Measurements from ENCODE around the gene ARF1.

Gene ARF1

DNA sequence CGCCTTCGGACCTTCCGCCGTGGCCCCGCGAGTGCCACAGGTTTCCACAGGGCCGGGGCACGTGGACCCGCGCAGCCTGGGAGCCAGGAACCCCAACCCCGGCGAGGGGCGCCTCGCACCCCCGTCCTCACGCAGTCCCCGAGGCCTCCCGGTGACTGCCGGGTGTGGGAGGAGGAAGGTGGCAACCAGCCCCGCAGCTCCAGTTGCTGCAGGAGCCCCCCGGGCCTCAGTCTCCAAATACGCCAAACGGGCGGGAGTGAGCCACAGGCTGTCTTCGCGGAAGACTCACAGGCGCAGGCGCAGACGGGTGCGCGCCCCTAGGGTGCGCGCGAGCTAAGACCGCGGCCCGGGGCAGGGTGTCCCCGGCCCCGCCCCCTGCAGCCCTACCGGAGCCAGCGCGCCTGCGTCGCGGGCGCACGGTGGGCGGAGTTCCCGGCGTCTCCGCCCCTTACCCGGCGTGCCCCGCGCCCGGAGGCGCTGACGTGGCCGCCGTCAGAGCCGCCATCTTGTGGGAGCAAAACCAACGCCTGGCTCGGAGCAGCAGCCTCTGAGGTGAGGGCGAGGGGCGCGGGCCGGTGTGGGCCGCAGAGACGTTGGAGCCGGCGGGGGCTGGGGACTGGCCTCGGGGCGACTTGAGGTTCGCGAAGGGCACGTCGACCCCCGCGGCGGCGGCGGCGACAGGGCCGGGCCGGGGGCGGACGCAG is at the start of gene ARF1:
Gene ARF1 (plus strand): TSS at position 495 of the 704 bp plus-strand sequence. CDS start 14,407 bp downstream, outside the sequence.
- DNase-seq (ENCODE audit: low read depth): peak; percentile 93

DNA sequence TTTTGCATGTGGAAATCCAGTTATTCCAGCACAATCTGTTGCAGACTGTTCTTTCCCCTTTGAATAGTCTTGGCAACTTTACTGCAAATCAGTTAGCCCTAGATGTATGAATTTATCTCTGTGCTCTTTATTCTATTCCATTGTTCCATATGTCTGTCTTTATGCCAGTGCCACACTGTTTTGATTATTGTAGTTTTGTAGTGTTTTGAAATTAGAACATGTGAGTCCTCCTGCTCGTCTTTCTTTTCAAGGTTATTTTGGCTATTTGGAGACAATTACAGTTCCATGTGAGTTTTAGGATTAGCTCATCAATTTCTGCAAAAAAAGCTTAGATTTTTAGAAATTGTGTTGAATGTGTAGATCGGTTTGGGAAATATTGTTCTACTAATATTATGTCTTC is 49.1 kb upstream of the ARF1 start:
- no peak for DNase-seq (ENCODE audit: low read depth)

DNA sequence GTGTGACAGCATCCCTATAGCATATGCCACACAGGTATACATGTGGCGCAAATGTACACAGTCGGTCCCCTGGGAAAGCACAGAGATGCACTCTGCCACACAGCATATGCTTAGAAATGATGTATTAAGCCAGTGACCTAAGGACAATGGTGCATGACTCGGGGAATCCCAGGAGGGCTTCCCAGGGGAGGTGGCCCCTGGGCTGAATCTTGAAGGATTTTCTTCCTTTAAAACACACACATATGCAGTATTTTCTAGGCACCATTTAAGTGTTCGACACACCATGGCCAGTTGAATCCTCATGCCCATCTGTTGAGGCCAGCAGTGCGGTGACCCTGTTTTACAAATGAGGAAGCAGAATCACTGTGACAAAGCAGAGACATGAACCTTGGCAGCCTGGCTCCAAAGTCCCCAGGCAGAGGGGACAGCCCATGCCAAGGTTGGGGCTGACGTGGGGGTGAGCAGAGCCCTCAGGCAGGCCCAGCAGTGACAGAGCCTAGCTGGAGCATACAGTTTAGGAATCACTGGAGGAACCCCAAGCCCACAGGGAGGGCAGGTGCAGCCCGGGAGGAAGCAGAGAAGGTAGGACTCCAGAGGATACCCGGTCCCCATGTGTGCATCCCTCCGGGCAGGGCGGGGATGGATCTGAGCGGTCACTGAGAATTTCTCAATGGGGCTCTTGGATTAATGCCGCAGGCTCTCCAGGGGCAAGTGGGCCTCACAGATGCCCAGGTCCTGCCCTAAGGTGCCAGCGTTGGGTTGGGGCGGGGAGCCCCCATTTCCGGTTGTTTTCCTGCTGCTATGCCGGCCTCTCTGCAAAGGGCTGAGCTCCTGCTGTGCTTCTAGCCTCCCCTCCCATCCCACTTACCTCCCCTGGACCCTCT is 47.3 kb upstream of the ARF1 start:
- no peak for DNase-seq (ENCODE audit: low read depth)

DNA sequence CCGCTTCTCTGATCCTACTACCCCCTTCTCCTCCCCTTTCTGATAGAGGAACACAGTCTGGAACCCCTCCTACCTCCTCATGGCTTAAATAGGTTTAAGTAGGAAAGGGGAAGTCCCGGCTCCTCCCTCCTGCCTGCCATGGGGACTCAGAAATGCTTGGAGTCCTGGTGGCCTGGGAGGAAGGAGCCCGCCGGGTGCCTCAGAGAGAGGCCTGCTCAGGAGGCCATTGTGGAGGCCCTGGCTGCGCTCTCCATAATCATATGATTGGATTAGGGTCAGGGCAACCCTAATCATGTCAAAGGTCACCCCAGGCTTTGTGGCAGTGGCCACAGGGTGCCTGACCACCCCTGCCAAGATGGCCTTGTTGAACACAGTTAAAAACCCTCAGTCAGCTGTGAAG is 46.7 kb upstream of the ARF1 start:
- DNase-seq (ENCODE audit: low read depth): no peak

GRCh38 chr1:228036701-228037231 is 45.7 kb upstream of the ARF1 start:
- DNase-seq (ENCODE audit: low read depth): no peak

GRCh38 chr1:228037401-228038386 is 44.8 kb upstream of the ARF1 start:
- peak; percentile 8 for DNase-seq (ENCODE audit: low read depth)

DNA sequence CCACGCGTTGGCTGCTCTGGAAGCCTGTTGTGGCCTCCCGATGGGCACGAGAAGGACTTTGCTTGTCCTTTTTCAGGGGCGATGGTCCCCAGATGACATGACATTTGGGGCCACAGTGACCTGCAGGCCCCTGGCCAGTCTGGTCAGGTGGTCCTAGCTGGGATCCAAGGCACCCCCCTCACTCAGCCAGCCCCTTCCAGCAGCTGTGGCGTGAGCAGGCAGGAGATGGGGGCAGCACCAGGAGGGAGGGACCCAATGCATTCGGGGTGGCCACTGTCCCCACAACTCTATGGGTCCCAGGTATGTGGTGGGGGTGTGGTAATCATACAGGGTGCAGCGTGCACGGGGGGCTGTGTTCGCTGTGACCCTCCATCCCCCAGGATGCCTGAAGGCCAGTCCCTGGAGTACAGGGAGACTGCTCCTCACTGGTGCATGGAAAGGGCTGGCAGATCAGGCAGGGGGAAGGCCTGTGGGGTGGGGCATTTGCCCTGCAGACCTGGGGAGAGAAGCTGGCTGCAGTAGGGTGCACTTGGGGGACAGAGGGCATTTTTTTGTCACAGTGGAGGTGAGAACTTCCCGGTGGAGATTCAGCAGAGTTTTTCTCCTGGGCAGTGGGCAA is 44.0 kb upstream of the ARF1 start:
- no peak for DNase-seq (ENCODE audit: low read depth)

DNA sequence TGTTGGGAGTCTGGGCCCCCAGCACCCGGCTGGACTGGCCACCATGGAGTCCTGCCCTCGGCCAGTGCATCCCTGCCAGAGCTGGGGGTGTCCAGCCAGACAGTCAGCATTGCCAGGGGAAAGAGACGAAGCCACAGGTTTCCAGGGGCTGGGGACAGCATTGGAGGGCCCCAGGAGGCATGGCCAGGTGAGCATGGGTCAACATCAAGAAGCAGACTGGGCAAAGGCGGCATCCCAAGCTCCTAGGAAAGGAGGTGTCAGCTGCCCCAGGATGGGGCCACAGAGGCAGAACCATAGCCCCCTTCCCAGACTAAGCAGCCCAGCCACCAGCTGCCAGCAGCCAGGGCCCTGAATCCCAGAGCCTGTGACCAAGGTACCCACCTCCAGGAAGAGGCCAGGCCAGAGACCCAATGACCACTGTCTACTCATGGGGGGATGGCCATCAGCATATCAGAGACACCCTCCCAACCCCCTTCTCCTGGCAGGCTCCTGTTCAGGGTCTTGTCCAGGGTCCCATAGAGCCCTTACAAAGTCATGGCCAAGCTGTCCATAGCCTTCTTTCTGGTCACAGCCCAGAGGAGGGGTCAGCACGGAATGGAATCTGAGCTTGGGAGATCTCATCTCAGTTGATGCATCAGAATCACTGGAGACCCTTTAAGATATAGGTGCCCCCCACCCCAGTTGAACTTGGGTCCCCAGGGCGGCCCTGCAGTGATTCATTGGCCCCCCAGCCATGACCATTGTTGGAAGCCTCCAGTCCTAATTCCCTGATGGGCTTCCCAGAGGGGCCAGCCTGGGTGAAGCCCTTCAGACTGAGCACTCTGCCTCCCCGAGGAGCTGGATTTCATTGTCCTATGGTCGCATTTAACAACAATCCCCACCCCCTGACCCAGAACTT is 43.3 kb upstream of the ARF1 start:
- DNase-seq (ENCODE audit: low read depth): no peak

GRCh38 chr1:228039986-228040385 is 42.5 kb upstream of the ARF1 start:
- no peak for DNase-seq (ENCODE audit: low read depth)

GRCh38 chr1:228041316-228041715 is 41.2 kb upstream of the ARF1 start:
- no peak for DNase-seq (ENCODE audit: low read depth)

- no peak for DNase-seq (ENCODE audit: low read depth)
Observed at GRCh38 chr1:228042508-228042907, 40.0 kb upstream of the ARF1 start.

- no peak for DNase-seq (ENCODE audit: low read depth)
Observed at GRCh38 chr1:228043281-228043848, 39.1 kb upstream of the ARF1 start.

GRCh38 chr1:228044961-228045360 is 37.5 kb upstream of the ARF1 start:
- no peak for DNase-seq (ENCODE audit: low read depth)

- no peak for DNase-seq (ENCODE audit: low read depth)
Observed at GRCh38 chr1:228045405-228045804, 37.1 kb upstream of the ARF1 start.

- DNase-seq (ENCODE audit: low read depth): no peak
Observed at GRCh38 chr1:228045871-228046270, 36.6 kb upstream of the ARF1 start.

DNA sequence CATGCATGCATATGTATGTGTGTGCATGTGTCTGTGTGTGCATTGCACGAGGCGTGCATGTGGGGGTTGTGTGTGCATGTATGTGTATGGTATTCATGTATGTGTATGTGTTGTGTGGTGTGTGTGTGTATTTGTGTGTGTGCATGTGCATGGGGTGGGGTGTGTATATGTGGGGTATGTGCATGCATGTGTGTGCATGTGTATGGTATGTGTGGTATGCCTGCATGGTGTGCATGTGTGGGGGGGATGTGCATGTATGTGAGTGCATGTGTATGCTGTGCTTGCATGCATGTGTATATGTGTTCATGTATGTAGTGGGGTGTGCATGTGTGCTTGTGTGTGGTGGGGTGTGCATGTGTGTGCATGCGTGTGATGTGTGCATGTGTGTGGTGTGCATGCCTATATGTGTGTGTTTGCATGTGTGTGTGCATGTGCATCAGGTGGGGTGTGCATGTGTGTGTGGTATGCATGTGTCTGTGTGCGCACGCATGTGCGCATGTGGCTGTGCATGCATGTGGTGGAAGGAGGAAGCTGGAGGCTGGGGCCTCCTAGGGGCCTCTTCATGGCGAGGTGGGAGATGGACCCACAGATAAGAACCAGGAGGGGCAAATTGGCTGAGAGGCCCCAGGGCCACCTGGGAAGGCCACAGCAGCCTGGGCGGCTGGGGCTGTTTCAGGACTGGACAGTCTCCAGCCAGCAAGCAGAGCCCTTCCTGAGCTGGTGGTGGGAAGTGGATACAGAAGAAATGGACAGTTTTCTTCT is 35.9 kb upstream of the ARF1 start:
- no peak for DNase-seq (ENCODE audit: low read depth)

DNA sequence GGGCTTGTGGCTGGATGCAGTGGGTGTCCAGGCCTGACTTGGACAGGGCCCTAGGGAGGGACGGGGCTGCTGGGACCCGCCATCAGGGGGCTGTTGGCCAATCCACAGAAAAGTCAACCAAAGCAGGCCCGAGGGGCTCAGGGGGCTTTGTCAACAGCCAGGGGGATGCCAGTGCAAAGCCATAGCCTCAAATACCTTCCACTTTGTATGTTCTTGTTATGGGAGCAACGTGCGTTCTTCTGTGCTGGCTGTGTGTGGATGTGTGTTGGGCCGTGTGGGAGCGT is 35.4 kb upstream of the ARF1 start:
- no peak for DNase-seq (ENCODE audit: low read depth)

- no peak for DNase-seq (ENCODE audit: low read depth)
Observed at GRCh38 chr1:228048120-228048519, 34.4 kb upstream of the ARF1 start.

DNA sequence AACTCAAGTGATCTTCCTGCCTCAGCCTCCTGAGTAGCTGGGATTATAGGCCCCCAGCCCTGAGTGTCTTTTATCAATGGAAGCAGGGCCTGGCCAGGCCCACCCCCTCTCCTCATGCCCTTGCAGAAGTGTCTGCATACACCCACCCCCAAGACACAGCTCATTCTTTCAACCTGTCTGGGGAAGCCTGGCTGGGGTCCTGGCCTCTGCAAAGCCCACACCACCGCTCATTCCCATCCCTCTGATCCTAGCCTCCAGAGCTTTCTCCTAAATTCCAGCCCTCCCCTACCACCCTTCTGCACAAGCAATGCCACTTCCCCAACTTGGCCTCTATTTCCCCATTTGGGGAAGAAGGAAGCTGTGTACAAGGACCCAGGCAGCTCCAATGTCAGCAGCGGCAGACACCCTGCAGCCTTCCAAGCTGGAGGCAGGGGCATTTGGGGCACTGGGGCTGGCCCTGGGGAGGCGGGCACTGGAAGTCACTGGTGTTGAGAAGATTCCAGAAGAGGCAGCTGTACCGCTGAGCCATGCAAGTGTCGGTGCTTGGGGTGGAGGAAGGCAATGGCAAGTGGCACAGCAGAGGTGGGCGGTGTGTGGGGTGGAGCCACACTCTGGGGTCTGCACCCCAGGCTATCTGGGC is 33.7 kb upstream of the ARF1 start:
- no peak for DNase-seq (ENCODE audit: low read depth)

Data from stimulated activated CD8-positive, alpha-beta memory T cell treated with anti-CD3 and anti-CD28 coated beads, Interleukin-12 subunit alpha, Interleukin-12 subunit beta, amount 100 ng/mL, for 4 hours (primary cell).